Kidney (tissue), 14 donors: ENCODE data around the gene TLL1. TPM values are rescaled to one million over a fixed set of nuclear protein-coding genes. Genes with fewer than 3 reads are reported as not detected.

ENCODE experiments used
- DNase-seq, 5 donors: peaks; one replicate each; pipeline ENCODE4 v3.0.0-alpha.2; 2013 to 2020
- FAIRE-seq: peaks from 2 replicates; lab custom pipeline; 2012; peaks lifted over from hg19 to GRCh38; lab: Jason Lieb, UNC
- H3K27ac ChIP-seq, 2 donors: one replicate each; pipeline ENCODE4 v1.7.0; 2013; ENCODE audit warnings: low read depth in 2 of 2, low read length in 2 of 2, inconsistent platforms in 1 of 2
- H3K27me3 ChIP-seq: one replicate; pipeline ENCODE4 v1.7.1; 2013; ENCODE audit warnings: low read length, inconsistent platforms; ENCODE audit not compliant: control insufficient read depth, insufficient read depth
- H3K36me3 ChIP-seq, 3 donors: one replicate each; pipeline versions ENCODE4 v1.7.0 to v1.7.1; 2013; ENCODE audit warnings: low read length in 3 of 3, control low read depth in 1 of 3, inconsistent platforms in 1 of 3; ENCODE audit not compliant: insufficient read depth in 3 of 3, control insufficient read depth in 2 of 3
- H3K4me1 ChIP-seq, 3 donors: one replicate each; pipeline versions ENCODE4 v1.7.0 to v1.7.1; 2013; ENCODE audit warnings: low read length in 3 of 3, inconsistent platforms in 1 of 3, low read depth in 1 of 3; ENCODE audit not compliant: control insufficient read depth in 2 of 3, insufficient read depth in 2 of 3
- H3K4me3 ChIP-seq, 3 donors: one replicate each; pipeline versions ENCODE4 v1.7.0 to v1.8.1; 2013; ENCODE audit warnings: low read length in 3 of 3, control low read depth in 1 of 3, inconsistent platforms in 1 of 3
- H3K9ac ChIP-seq, 3 donors: one replicate each; pipeline versions ENCODE4 v1.7.0 to v1.7.1; 2013; ENCODE audit warnings: low read length in 3 of 3, control low read depth in 1 of 3, inconsistent platforms in 1 of 3
- H3K9me3 ChIP-seq, 3 donors: one replicate each; pipeline versions ENCODE4 v1.7.0 to v1.7.1; 2013; ENCODE audit warnings: low read length in 3 of 3, control low read depth in 1 of 3, inconsistent platforms in 1 of 3; ENCODE audit not compliant: control insufficient read depth in 2 of 3, insufficient read depth in 1 of 3
- intact Hi-C: fragments of 100-400 bp; cut with DNase I; formaldehyde crosslinking; loops from one replicate; pipeline ENCODE4 v1.11.1; 2022
- polyA plus RNA-seq: library from polyadenylated mRNA; stranded (reverse); fragments of 350-450 nt; fragmentation: Illumina TruSeq; extraction: RNeasy Lipid Tissue Mini Kit (QIAGEN cat#74804); gene quantifications from one replicate; pipeline ENCODE4 v1.2.3, GENCODE V29; 2014; ENCODE audit warnings: low read depth, low replicate concordance; ENCODE audit not compliant: insufficient read depth
- total RNA-seq: library from RNA; stranded (reverse); fragmentation: NEBNext Ultra II Directional; extraction: Animal tissue kit (Norgen Biotek cat#: 25700); gene quantifications from one replicate; pipeline ENCODE4 v1.2.1, GENCODE V29; 2021
- TF ChIP-seq, protein P1 (sequence below): IDR thresholded peaks from 3 replicates; pipeline ENCODE4 v1.5.1; 2012; ENCODE audit warnings: mild to moderate bottlenecking, moderate library complexity, borderline replicate concordance; ENCODE audit not compliant: insufficient read depth; ENCODE audit errors: extremely low read depth
- donor health status: control.
- donor health status: control.
- donor health status: control.
- donor health status: control.
- donor health status: control.
- donor health status: DM: yes; HTN: yes; CAD: no.
- donor health status: Normal renal cell carcinoma (clear cell type).

Gene TLL1
- total and polyA plus RNA-seq, 2 donors from 2014 or later, result 0.28 to 10.0 TPM

DNA sequence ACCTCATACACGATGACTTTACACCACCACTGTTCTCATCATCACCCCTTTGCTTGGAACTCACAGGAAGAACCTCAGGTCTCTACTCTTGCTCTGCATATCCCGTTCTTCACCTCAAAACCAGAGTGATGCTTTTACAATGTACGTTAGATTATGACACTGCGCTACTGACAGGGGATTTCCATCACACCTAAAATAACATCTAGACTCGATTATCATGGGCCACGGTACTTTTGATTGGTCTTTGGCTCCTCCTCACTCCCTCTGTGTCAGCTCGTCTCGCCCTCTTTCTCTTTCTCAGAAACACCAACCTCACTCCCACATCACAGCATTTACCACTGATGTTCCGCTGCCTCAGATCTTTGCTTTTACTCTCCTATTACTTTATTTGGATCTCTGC lies 172.4 kb downstream of the TLL1 start:
- Histone ChIP-seq H3K36me3 (no peaks in the 10 kb centered on the region), H3K27ac (no peak overlapping the region), H3K9me3 (no peaks in the 10 kb centered on the region), H3K27me3 (no peaks in the 10 kb centered on the region), H3K9ac (no peak overlapping the region), H3K4me3 (no peak overlapping the region), H3K4me1 (no peaks in the 10 kb centered on the region)
- intact Hi-C loops, result no loop called here
- DNase-seq, result no peak
- no peak for FAIRE-seq
- TF ChIP-seq, protein P1, sequence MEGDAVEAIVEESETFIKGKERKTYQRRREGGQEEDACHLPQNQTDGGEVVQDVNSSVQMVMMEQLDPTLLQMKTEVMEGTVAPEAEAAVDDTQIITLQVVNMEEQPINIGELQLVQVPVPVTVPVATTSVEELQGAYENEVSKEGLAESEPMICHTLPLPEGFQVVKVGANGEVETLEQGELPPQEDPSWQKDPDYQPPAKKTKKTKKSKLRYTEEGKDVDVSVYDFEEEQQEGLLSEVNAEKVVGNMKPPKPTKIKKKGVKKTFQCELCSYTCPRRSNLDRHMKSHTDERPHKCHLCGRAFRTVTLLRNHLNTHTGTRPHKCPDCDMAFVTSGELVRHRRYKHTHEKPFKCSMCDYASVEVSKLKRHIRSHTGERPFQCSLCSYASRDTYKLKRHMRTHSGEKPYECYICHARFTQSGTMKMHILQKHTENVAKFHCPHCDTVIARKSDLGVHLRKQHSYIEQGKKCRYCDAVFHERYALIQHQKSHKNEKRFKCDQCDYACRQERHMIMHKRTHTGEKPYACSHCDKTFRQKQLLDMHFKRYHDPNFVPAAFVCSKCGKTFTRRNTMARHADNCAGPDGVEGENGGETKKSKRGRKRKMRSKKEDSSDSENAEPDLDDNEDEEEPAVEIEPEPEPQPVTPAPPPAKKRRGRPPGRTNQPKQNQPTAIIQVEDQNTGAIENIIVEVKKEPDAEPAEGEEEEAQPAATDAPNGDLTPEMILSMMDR, result no peak

DNA sequence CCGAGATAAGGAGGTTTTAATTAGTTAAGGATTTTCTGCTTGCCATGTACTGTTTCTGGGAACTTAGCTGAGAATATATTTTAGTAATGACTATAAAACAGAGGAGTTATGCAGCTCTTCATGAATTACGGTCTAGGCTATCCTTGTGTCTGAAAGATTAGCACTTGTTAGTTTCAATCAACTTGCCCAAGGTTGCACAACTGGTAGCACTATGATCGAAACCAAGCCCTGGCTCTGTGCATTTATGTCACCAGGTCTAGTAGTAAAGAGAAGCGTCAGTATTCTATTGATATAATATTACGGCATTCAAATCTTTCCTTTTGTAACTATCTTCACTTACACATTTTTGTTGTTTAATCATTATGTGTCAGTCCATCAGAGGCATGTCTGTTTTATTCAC lies 176.0 kb downstream of the TLL1 start:
- intact Hi-C loops, result no loop called here
- H3K36me3 ChIP-seq, result no peaks in the 10 kb centered on the region
- no peaks in the 10 kb centered on the region for H3K4me1 ChIP-seq
- no peak overlapping the region for H3K9ac ChIP-seq
- FAIRE-seq (no peak), DNase-seq (no peak)
- H3K27ac ChIP-seq, result no peak overlapping the region
- H3K9me3 ChIP-seq, result no peaks in the 10 kb centered on the region
- TF ChIP-seq, protein P1, result no peak
- H3K27me3 ChIP-seq, result no peaks in the 10 kb centered on the region
- no peak overlapping the region for H3K4me3 ChIP-seq

DNA sequence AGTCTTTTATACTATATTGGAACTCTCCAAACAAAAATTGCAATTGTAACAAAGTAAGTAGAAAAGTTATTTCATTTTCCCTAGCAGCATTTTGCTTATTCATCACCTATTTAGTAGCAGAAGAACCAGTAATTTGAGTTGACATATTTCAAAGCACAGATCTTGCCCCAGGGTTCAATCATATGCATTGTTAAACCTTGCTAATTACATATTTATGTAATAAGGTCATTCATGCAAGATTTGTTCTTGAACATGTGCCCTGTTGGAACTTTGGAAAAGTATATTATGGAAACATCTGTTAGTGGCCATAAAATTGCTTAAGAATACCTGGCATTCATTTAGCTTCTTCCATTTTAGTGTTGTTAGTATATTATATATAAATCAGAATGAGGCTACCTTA lies 191.7 kb downstream of the TLL1 start:
- FAIRE-seq, result no peak
- intact Hi-C loops, result no loop called here
- Histone ChIP-seq H3K9me3 (no peaks in the 10 kb centered on the region), H3K36me3 (no peaks in the 10 kb centered on the region), H3K4me1 (no peaks in the 10 kb centered on the region), H3K27ac (no peak overlapping the region), H3K9ac (no peak overlapping the region), H3K4me3 (no peak overlapping the region), H3K27me3 (no peaks in the 10 kb centered on the region)
- TF ChIP-seq, protein P1, result no peak
- DNase-seq, result peak in 2 of 5 donors; percentile 15 to 36

DNA sequence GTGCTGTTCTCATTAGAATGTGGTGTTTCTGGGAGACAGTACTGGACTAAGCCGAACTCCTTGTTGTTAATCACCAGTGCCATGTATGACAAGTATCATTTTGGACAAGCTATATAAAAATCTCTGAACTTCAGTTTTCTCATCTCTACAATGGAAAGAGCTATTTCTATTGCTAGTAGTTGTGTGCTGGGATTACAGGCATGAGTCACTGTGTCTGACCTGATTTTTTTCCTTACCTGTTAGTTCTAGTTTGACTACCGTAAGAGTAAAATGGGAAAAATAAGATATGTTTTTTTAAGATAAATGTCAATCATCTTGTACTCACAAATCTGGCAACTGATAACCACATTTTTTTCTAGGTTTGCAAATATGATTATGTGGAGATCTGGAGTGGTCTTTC lies 192.3 kb downstream of the TLL1 start:
- Histone ChIP-seq H3K9ac (no peak overlapping the region), H3K27me3 (no peaks in the 10 kb centered on the region), H3K36me3 (no peaks in the 10 kb centered on the region), H3K4me1 (no peaks in the 10 kb centered on the region), H3K4me3 (no peak overlapping the region), H3K27ac (no peak overlapping the region), H3K9me3 (no peaks in the 10 kb centered on the region)
- no peak for DNase-seq
- TF ChIP-seq, protein P1, result no peak
- FAIRE-seq, result no peak
- intact Hi-C loops, result no loop called here
